Thyroid gland (tissue), 4 donors: ENCODE data around the gene BRINP3.

Source experiments
- POLR2A ChIP-seq, 2 donors: fragments of 450-650 bp; IDR thresholded peaks; one replicate each; pipeline ENCODE4 v1.6.1; 2017; ENCODE audit warnings: antibody characterized with exemption in 2 of 2, mild to moderate bottlenecking in 2 of 2, moderate library complexity in 1 of 2
- TF ChIP-seq, protein P1 (sequence below), 6 experiments: fragments of 200-600 bp in 3 of 6; fragments of 450-650 bp in 3 of 6; sonication (generic) in 3 of 6; IDR thresholded peaks; one replicate each; pipeline ENCODE4 v1.5.1; 2016 to 2019; ENCODE audit warnings: antibody characterized with exemption in 6 of 6, mild to moderate bottlenecking in 2 of 6, inconsistent platforms in 1 of 6, moderate library complexity in 1 of 6

DNA sequence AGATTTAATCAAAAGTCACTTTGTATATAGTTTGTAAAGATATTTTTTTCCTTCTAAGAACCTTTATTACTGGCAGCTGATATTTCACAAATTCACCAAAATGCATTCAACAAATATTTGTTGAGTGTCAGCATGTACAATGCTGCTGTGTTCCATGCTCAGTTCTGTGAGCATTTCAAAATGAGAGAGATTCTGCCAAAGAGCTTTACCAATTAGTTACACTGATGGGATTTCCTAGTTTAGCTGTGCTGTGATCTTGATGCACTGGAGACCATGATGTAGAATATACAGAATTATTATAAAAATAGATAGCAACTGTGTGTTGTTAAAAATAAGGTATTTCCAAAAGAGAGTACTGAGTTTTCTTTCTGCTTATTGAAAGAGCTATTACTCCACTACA lies 225.6 kb downstream of the BRINP3 start:
- no peak for TF ChIP-seq POLR2A (IDR thresholded peaks at IDR 0.05)
- TF ChIP-seq, protein P1, sequence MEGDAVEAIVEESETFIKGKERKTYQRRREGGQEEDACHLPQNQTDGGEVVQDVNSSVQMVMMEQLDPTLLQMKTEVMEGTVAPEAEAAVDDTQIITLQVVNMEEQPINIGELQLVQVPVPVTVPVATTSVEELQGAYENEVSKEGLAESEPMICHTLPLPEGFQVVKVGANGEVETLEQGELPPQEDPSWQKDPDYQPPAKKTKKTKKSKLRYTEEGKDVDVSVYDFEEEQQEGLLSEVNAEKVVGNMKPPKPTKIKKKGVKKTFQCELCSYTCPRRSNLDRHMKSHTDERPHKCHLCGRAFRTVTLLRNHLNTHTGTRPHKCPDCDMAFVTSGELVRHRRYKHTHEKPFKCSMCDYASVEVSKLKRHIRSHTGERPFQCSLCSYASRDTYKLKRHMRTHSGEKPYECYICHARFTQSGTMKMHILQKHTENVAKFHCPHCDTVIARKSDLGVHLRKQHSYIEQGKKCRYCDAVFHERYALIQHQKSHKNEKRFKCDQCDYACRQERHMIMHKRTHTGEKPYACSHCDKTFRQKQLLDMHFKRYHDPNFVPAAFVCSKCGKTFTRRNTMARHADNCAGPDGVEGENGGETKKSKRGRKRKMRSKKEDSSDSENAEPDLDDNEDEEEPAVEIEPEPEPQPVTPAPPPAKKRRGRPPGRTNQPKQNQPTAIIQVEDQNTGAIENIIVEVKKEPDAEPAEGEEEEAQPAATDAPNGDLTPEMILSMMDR (IDR thresholded peaks at IDR 0.05): no peak
